H1 (cell line): ENCODE results near the gene TSR1. TPM values are rescaled to one million over a fixed set of nuclear protein-coding genes. Genes with fewer than 3 reads are reported as not detected.

Experiments
- CTCF ChIA-PET: fragments of 300-600 bp; sonication (Branson Sonifier 250); formaldehyde crosslinking; loops from one replicate; lab custom pipeline; 2021; ENCODE audit not compliant: partially characterized antibody; lab: Charles Lee
- POLR2A ChIA-PET: fragments of 300-600 bp; sonication (Branson Sonifier 250); formaldehyde crosslinking; loops from one replicate; lab custom pipeline; 2021; ENCODE audit warnings: inconsistent platforms; ENCODE audit not compliant: partially characterized antibody; lab: Charles Lee
- DNase-seq, 2 experiments: peaks; one replicate each; pipeline versions ENCODE4 v3.0.0 to v3.0.0-alpha.2; 2010 to 2022; ENCODE audit warnings: low spot score in 2 of 2, low read depth in 1 of 2, mixed read lengths in 1 of 2
- FAIRE-seq: peaks from 2 replicates; lab custom pipeline; 2011; peaks lifted over from hg19 to GRCh38; lab: Jason Lieb, UNC
- H2AFZ ChIP-seq: 2 replicates; pipeline ENCODE4 v1.8.1; 2012; ENCODE audit warnings: low read length, inconsistent platforms
- H2AK5ac ChIP-seq: 2 replicates; pipeline ENCODE4 v1.6.1; 2013; ENCODE audit warnings: low read depth, low read length
- H2BK120ac ChIP-seq: replicated peaks from 2 replicates; pipeline ENCODE3; 2013; ENCODE audit warnings: low read depth, low read length, inconsistent platforms
- H2BK12ac ChIP-seq: 2 replicates; pipeline ENCODE4 v1.6.1; 2013; ENCODE audit warnings: low read depth, low read length
- H2BK15ac ChIP-seq: 2 replicates; pipeline ENCODE4 v1.6.1; 2013; ENCODE audit warnings: low read length
- H2BK20ac ChIP-seq: 2 replicates; pipeline ENCODE4 v1.6.1; 2013; ENCODE audit warnings: low read length
- H2BK5ac ChIP-seq: 2 replicates; pipeline ENCODE4 v1.6.1; 2013; ENCODE audit warnings: low read depth, low read length
- H3K14ac ChIP-seq: 2 replicates; pipeline ENCODE4 v1.6.1; 2013; ENCODE audit warnings: inconsistent platforms; ENCODE audit not compliant: insufficient read length
- H3K18ac ChIP-seq: 2 replicates; pipeline ENCODE4 v1.6.1; 2013; ENCODE audit warnings: low read length; ENCODE audit errors: extremely low read depth
- H3K23ac ChIP-seq: 2 replicates; pipeline ENCODE4 v1.6.1; 2013; ENCODE audit warnings: inconsistent platforms; ENCODE audit not compliant: insufficient read length
- H3K23me2 ChIP-seq: 2 replicates; pipeline ENCODE4 v1.6.1; 2013; ENCODE audit warnings: low read depth, low read length
- H3K27ac ChIP-seq: 2 replicates; pipeline ENCODE4 v1.6.1; 2011; ENCODE audit warnings: low read depth, low read length, inconsistent platforms
- H3K27me3 ChIP-seq, 4 experiments: replicated peaks in 1 of 4; 1 replicate in 1 of 4; 2 replicates in 3 of 4; pipeline versions ENCODE4 v1.6.1 to v1.8.1; 2011 to 2013; ENCODE audit warnings: low read length in 3 of 4, mild to moderate bottlenecking in 3 of 4, inconsistent platforms in 2 of 4, mixed read lengths in 2 of 4, moderate library complexity in 1 of 4; ENCODE audit not compliant: control insufficient read depth in 3 of 4, insufficient read depth in 3 of 4; ENCODE audit errors: extremely low read depth in 1 of 4
- H3K36me3 ChIP-seq, 4 experiments: 2 replicates each; pipeline versions ENCODE4 v1.6.1 to v1.8.1; 2011 to 2013; ENCODE audit warnings: mild to moderate bottlenecking in 4 of 4, low read length in 3 of 4, moderate library complexity in 2 of 4, control low read depth in 1 of 4, inconsistent platforms in 1 of 4; ENCODE audit not compliant: insufficient read depth in 4 of 4, control insufficient read depth in 2 of 4
- H3K4ac ChIP-seq: replicated peaks from 2 replicates; pipeline ENCODE3; 2013; ENCODE audit warnings: low read length, low read depth, mixed read lengths, inconsistent platforms; ENCODE audit not compliant: insufficient read length
- H3K4me1 ChIP-seq, 4 experiments: replicated peaks in 1 of 4; 1 replicate in 1 of 4; 2 replicates in 3 of 4; pipeline versions ENCODE4 v1.6.1 to v1.8.1; 2011 to 2013; ENCODE audit warnings: low read length in 3 of 4, inconsistent platforms in 2 of 4, mixed read lengths in 1 of 4; ENCODE audit not compliant: insufficient read depth in 4 of 4, control insufficient read depth in 3 of 4
- H3K4me2 ChIP-seq, 2 experiments: 2 replicates each; pipeline versions ENCODE4 v1.6.1 to v1.8.1; 2011 to 2013; ENCODE audit warnings: low read depth in 2 of 2, low read length in 2 of 2, control low read depth in 1 of 2, inconsistent platforms in 1 of 2, mild to moderate bottlenecking in 1 of 2; ENCODE audit not compliant: insufficient read depth in 1 of 2
- H3K4me3 ChIP-seq, 4 experiments: fragments of 200-600, 300-600 bp in 1 of 4; sonication (generic), shearing (Covaris generic), sonication (Bioruptor Twin) in 1 of 4; 2 replicates each; pipeline versions ENCODE4 v1.5.1 to v1.8.1; 2011 to 2016; ENCODE audit warnings: low read length in 4 of 4, low read depth in 3 of 4, control low read depth in 2 of 4, inconsistent platforms in 2 of 4, mild to moderate bottlenecking in 2 of 4, mixed read lengths in 1 of 4, moderate library complexity in 1 of 4; ENCODE audit not compliant: insufficient read depth in 2 of 4; ENCODE audit errors: extremely low read depth in 1 of 4
- H3K56ac ChIP-seq: replicated peaks from 2 replicates; pipeline ENCODE3; 2013; ENCODE audit warnings: low read depth, mild to moderate bottlenecking, mixed read lengths, low read length, inconsistent platforms; ENCODE audit not compliant: insufficient read length
- H3K79me1 ChIP-seq: 2 replicates; pipeline ENCODE4 v1.6.1; 2013; ENCODE audit warnings: low read depth, low read length, control low read depth
- H3K79me2 ChIP-seq, 2 experiments: 2 replicates each; pipeline versions ENCODE4 v1.6.1 to v1.8.1; 2012 to 2013; ENCODE audit warnings: low read length in 2 of 2, mild to moderate bottlenecking in 2 of 2, inconsistent platforms in 1 of 2; ENCODE audit not compliant: insufficient read depth in 2 of 2, control insufficient read depth in 1 of 2
- H3K9ac ChIP-seq, 4 experiments: replicated peaks in 1 of 4; 1 replicate in 1 of 4; 2 replicates in 3 of 4; pipeline versions ENCODE4 v1.6.1 to v1.8.1; 2011 to 2013; ENCODE audit warnings: low read depth in 3 of 4, low read length in 3 of 4, control low read depth in 2 of 4, mild to moderate bottlenecking in 2 of 4, moderate library complexity in 2 of 4, inconsistent platforms in 1 of 4; ENCODE audit errors: extremely low read depth in 1 of 4
- H3K9me3 ChIP-seq, 2 experiments: 2 replicates each; pipeline versions ENCODE4 v1.6.1 to v1.8.1; 2012 to 2013; ENCODE audit warnings: mild to moderate bottlenecking in 2 of 2, moderate library complexity in 2 of 2, control low read depth in 1 of 2, inconsistent platforms in 1 of 2, low read depth in 1 of 2, low read length in 1 of 2, mixed read lengths in 1 of 2; ENCODE audit not compliant: insufficient read depth in 2 of 2
- H4K20me1 ChIP-seq, 2 experiments: replicated peaks in 1 of 2; 2 replicates each; pipeline versions ENCODE3 to v1.8.1; 2011 to 2013; ENCODE audit warnings: inconsistent platforms in 2 of 2, low read length in 2 of 2, mild to moderate bottlenecking in 1 of 2; ENCODE audit not compliant: insufficient read depth in 2 of 2, control insufficient read depth in 1 of 2
- H4K5ac ChIP-seq: 2 replicates; pipeline ENCODE4 v1.6.1; 2013; ENCODE audit warnings: low read length, low read depth, mixed read lengths, inconsistent platforms; ENCODE audit not compliant: insufficient read length
- H4K8ac ChIP-seq: 2 replicates; pipeline ENCODE4 v1.8.0; 2013; ENCODE audit warnings: mild to moderate bottlenecking, moderate library complexity, low read length, inconsistent platforms; ENCODE audit not compliant: insufficient read depth; ENCODE audit errors: extremely low read depth
- H4K91ac ChIP-seq: replicated peaks from 2 replicates; pipeline ENCODE3; 2013; ENCODE audit warnings: low read length, mixed read lengths, inconsistent platforms; ENCODE audit not compliant: insufficient read length
- CTCF ChIP-seq, 3 experiments: IDR thresholded peaks; 1 replicate in 2 of 3; 2 replicates in 1 of 3; pipeline versions ENCODE4 v1.5.1 to v1.6.1; 2011; ENCODE audit warnings: low read length in 3 of 3, mild to moderate bottlenecking in 3 of 3, inconsistent platforms in 2 of 3, low read depth in 1 of 3, moderate library complexity in 1 of 3; ENCODE audit not compliant: insufficient read depth in 1 of 3; ENCODE audit errors: control extremely low read depth in 1 of 3
- EZH2 ChIP-seq: fragments of 200-600 bp; sonication (generic); IDR thresholded peaks from 2 replicates; pipeline ENCODE4 v1.7.1; 2012; ENCODE audit warnings: low read depth, mild to moderate bottlenecking, moderate library complexity, low read length, inconsistent platforms; ENCODE audit not compliant: severe bottlenecking
- JUND ChIP-seq: IDR thresholded peaks from 2 replicates; pipeline ENCODE4 v1.6.1; 2011; ENCODE audit warnings: mild to moderate bottlenecking, improper control_type of control experiment, low read length
- RAD21 ChIP-seq, 2 experiments: IDR thresholded peaks in 1 of 2; conservative IDR thresholded peaks in 1 of 2; 2 replicates each; pipeline ENCODE4 v1.6.1; 2011; ENCODE audit warnings: low read depth in 2 of 2, low read length in 2 of 2, improper control_type of control experiment in 1 of 2, inconsistent platforms in 1 of 2, mild to moderate bottlenecking in 1 of 2, moderate library complexity in 1 of 2
- SAP30 ChIP-seq: fragments of 300-600 bp; sonication (generic); IDR thresholded peaks from 2 replicates; pipeline ENCODE4 v1.7.1; 2012; ENCODE audit warnings: low read length, moderate library complexity, mild to moderate bottlenecking, inconsistent platforms; ENCODE audit not compliant: insufficient read depth, insufficient replicate concordance
- SP1 ChIP-seq: IDR thresholded peaks from 2 replicates; pipeline ENCODE4 v1.6.1; 2011; ENCODE audit warnings: low read depth, low read length
- TAF1 ChIP-seq: IDR thresholded peaks from 2 replicates; pipeline ENCODE4 v1.6.1; 2011; ENCODE audit warnings: mild to moderate bottlenecking, low read depth, low read length
- USF2 ChIP-seq: IDR thresholded peaks from 2 replicates; pipeline ENCODE4 v1.6.1; 2011; ENCODE audit warnings: low read length, improper control_type of control experiment
- WGBS, 2 experiments: shearing (Covaris generic) in 1 of 2; methylation state at CpG; one replicate each; pipeline versions ENCODE4 v1.1.6 to v1.1.7; 2013 to 2015; ENCODE audit warnings: low lambda C conversion rate in 2 of 2, mixed read lengths in 2 of 2, inconsistent platforms in 1 of 2, low coverage in 1 of 2, missing lambda C conversion rate in 1 of 2; ENCODE audit not compliant: insufficient replicate concordance in 2 of 2, insufficient coverage in 1 of 2, insufficient read length in 1 of 2; ENCODE audit errors: extremely low coverage in 1 of 2, missing lambda C conversion rate in 1 of 2; 5-methylcytosine and 5-hydroxymethylcytosine counted together
- polyA plus RNA-seq, 7 experiments: library from polyadenylated mRNA; depleted of rRNA in 3 of 7; stranded (reverse) in 5 of 7; unstranded in 2 of 7; fragments of >200 nt in 5 of 7; fragments of 200-250 nt in 2 of 7; gene quantifications; 1 replicate in 5 of 7; 2 replicates in 1 of 7; 4 replicates in 1 of 7; pipeline versions ENCODE4 v1.2.1 to v1.2.3, GENCODE V29; 2011 to 2013; ENCODE audit warnings: missing spikeins in 2 of 7, mixed read lengths in 2 of 7
- total RNA-seq: library from RNA; stranded (reverse); fragmentation: NEBNext Ultra II Directional; extraction: Animal tissue kit (Norgen Biotek cat#: 25700); gene quantifications from 2 replicates; pipeline ENCODE4 v1.2.1, GENCODE V29; 2021

The TSR1 gene
- total and polyA plus RNA-seq, 2 of the 8 experiments (the other 6 are each of a cell fraction or from before 2014, with no cell fraction given) = 14.5 to 69.7 TPM

GRCh38 chr17:2362881-2363280, 26.6 kb upstream of the TSR1 start:
- no peak overlapping the region for H2AK5ac ChIP-seq
- no peak overlapping the region for H3K23ac ChIP-seq
- H3K56ac ChIP-seq = no peak overlapping the region
- ChIA-PET CTCF (interaction anchor here (1.4 to 13.4 kb wide), 6 partner anchors 8 to 118 kb away, joined by 3 to 209 read pairs (median 7); no protein-coding TSS in a partner anchor), POLR2A (interaction anchor here (0.8 to 1.2 kb wide), 3 partner anchors 10 to 34 kb away, joined by 3 read pairs; no protein-coding TSS in a partner anchor)
- H4K5ac ChIP-seq = no peak overlapping the region
- H4K20me1 ChIP-seq = peaks cover 2 to 5% of the 10 kb centered on the region in 2 experiments
- H2AFZ ChIP-seq = no peak overlapping the region
- H3K9ac ChIP-seq = no peak overlapping the region
- no peak overlapping the region for H3K4ac ChIP-seq
- no peaks in the 10 kb centered on the region for H3K9me3 ChIP-seq
- no peaks in the 10 kb centered on the region for H3K79me1 ChIP-seq
- peaks cover 0 to 10% (median 6%) of the 10 kb centered on the region in 4 experiments; a peak in 4 of 8 replicates for H3K36me3 ChIP-seq
- no peak overlapping the region for H2BK15ac ChIP-seq
- H3K27me3 ChIP-seq = no peaks in the 10 kb centered on the region
- H2BK120ac ChIP-seq = no peak overlapping the region
- FAIRE-seq (no peak), DNase-seq (no peak)
- H3K18ac ChIP-seq = no peak overlapping the region
- no peaks in the 10 kb centered on the region; a peak in 2 of 7 replicates for H3K4me1 ChIP-seq
- H3K4me3 ChIP-seq = no peak overlapping the region
- H4K91ac ChIP-seq = no peak overlapping the region
- H2BK12ac ChIP-seq = no peak overlapping the region
- no peak overlapping the region for H2BK5ac ChIP-seq
- H3K4me2 ChIP-seq = no peak overlapping the region
- no peaks in the 10 kb centered on the region for H3K23me2 ChIP-seq
- H3K79me2 ChIP-seq = no peaks in the 10 kb centered on the region
- no peak overlapping the region for H3K14ac ChIP-seq
- H3K27ac ChIP-seq = no peak overlapping the region
- no peak overlapping the region for H4K8ac ChIP-seq
- no peak overlapping the region for H2BK20ac ChIP-seq
- 91% methylated on average over 14 of the region's 14 CpGs; no CpG with 5 or more reads in 1 of the 2 experiments for WGBS, 2 experiments
- TF ChIP-seq USF2 (no peak), TAF1 (no peak), SP1 (no peak), SAP30 (no peak), JUND (no peak), EZH2 (no peak), RAD21 (IDR thresholded peaks at IDR 0.05 in 1 of 2, conservative IDR thresholded peaks at IDR 0.05 in 1 of 2; ENCODE audit: low read depth in 2 of 2, low read length in 2 of 2) (no peak), CTCF (IDR thresholded peaks at IDR 0.05; ENCODE audit: control extremely low read depth in 1 of 3, insufficient read depth in 1 of 3, low read depth in 1 of 3, low read length in 3 of 3) (no peak)
